GM12872 (cell line): ENCODE data around the gene NXPH4.

Experiments used
- TF ChIP-seq, protein P1 (sequence below): IDR thresholded peaks from 3 replicates; pipeline ENCODE4 v1.5.1; 2011; ENCODE audit warnings: low read depth, mild to moderate bottlenecking, low read length, moderate library complexity; ENCODE audit not compliant: insufficient read depth

Gene NXPH4

DNA sequence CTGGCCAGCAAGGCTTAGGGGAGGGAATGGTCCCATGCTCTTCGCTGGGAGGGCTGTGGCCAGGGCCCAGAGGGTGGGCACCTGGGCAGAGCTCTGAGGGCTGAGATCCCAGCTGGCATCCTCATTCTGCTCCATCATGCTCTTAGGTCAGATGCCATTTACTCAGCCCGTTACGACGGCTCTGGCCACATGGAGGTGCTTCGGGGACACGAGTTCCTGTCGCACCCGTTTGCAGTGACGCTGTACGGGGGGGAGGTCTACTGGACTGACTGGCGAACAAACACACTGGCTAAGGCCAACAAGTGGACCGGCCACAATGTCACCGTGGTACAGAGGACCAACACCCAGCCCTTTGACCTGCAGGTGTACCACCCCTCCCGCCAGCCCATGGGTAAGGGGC, 38.4 kb upstream of the NXPH4 start:
- TF ChIP-seq, protein P1, sequence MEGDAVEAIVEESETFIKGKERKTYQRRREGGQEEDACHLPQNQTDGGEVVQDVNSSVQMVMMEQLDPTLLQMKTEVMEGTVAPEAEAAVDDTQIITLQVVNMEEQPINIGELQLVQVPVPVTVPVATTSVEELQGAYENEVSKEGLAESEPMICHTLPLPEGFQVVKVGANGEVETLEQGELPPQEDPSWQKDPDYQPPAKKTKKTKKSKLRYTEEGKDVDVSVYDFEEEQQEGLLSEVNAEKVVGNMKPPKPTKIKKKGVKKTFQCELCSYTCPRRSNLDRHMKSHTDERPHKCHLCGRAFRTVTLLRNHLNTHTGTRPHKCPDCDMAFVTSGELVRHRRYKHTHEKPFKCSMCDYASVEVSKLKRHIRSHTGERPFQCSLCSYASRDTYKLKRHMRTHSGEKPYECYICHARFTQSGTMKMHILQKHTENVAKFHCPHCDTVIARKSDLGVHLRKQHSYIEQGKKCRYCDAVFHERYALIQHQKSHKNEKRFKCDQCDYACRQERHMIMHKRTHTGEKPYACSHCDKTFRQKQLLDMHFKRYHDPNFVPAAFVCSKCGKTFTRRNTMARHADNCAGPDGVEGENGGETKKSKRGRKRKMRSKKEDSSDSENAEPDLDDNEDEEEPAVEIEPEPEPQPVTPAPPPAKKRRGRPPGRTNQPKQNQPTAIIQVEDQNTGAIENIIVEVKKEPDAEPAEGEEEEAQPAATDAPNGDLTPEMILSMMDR, result no peak

DNA sequence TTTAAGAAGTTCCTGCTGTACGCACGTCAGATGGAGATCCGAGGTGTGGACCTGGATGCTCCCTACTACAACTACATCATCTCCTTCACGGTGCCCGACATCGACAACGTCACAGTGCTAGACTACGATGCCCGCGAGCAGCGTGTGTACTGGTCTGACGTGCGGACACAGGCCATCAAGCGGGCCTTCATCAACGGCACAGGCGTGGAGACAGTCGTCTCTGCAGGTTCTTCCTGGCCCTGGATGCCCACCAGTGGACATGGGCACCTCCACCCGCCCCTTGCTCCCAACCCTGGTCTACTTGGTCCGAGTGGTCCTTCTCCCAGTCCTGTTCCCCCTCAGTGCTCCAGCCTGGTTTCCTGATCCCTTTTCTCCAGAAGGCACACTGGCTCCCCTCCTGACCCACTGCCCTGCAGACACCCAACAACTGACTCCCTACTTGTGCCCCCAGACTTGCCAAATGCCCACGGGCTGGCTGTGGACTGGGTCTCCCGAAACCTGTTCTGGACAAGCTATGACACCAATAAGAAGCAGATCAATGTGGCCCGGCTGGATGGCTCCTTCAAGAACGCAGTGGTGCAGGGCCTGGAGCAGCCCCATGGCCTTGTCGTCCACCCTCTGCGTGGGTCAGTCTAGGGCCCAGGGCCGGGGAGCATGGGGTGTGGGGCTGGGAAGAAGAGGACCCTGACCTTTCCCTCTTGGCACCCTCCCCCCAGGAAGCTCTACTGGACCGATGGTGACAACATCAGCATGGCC, 37.1 kb upstream of the NXPH4 start:
- TF ChIP-seq, protein P1, result no peak

DNA sequence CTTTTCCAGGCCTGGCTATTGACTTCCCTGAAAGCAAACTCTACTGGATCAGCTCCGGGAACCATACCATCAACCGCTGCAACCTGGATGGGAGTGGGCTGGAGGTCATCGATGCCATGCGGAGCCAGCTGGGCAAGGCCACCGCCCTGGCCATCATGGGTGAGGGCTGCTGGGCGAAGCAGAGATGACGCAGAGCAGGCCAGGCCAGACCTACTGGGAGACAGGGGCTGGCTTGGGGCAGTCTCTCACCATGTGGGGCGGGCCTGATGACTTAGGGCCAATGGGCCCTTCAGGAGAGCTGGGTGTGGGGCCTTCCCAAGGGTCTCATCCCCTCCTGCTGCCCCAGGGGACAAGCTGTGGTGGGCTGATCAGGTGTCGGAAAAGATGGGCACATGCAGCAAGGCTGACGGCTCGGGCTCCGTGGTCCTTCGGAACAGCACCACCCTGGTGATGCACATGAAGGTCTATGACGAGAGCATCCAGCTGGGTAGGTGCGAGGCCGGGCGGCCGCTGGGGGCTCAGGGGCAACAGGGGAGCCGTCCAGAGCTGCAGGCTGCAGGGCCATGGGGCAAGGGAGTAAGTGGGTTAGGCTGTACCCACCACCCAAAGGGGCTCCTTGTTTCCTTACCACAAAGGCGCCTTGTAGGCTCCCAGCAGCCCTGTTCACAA, 36.1 kb upstream of the NXPH4 start:
- TF ChIP-seq, protein P1, result no peak

DNA sequence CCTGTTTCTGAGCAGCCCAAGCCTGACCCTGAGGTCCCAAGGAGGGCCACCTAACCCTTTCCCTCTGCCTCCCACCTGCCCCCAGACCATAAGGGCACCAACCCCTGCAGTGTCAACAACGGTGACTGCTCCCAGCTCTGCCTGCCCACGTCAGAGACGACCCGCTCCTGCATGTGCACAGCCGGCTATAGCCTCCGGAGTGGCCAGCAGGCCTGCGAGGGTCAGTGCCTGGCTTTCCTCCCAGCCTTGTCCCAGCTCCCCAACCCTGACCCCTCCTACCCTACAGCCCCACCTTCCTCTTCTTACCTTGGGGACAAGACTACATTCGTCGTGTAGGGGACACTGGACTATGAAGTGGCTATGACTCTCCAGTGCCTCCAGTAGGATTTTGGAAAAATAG, 35.5 kb upstream of the NXPH4 start:
- TF ChIP-seq, protein P1, result no peak

DNA sequence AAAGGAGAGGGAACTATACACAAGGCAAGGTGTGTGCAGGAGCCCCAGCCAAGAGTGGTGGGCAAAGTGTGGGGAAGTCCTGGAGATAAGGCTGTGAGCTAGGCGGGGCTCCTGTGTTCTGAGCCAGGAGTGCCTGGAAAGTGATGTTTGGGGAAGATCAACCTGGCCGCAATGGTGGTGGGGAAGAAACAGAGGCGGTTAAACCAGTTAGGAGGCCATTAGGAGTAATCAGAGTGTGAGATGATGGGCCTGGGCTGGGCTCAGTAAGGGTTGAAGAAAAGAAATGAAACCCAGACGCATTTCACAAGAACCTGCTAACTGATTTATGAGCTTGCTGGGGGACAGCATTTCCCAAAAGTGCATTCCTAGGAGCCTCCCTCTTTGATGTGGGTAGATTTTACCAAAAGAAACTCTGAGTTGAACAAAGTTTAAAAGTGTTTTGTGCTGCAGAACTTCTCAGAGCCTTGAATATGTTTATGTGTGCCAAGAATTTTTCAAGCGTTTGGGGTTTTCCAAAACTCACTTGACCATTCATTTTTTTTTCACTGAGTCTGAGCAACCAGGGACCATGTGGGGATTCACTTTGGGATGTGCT, 34.9 kb upstream of the NXPH4 start:
- TF ChIP-seq, protein P1, result no peak

DNA sequence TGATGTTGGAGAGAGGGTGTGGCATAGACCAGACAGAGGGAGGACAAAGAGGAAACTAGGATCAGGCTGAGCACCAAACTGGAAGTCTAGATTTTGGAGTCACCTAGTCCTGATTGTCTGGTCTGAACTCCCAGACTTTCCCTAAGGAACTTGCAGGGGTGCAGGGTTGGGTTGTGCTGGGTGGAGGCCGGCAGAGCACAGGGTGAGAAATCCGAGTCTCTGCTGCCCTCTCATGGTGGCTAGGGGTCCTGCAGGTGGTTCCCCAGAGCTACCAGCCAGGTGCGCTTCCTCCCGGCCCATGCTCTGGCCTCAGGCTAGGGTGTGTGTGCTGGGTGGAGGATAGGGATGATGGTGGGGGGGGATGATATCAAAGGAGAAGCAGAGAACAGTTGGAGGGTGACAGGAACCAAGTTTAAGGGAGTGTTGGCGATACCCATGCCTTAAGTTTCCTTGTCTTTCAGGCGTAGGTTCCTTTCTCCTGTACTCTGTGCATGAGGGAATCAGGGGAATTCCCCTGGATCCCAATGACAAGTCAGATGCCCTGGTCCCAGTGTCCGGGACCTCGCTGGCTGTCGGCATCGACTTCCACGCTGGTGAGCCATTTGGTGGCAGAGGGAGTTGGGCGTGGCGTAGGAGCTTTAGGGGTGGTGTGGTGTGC, 33.5 kb upstream of the NXPH4 start:
- TF ChIP-seq, protein P1, result peak; percentile 97
